Frontal cortex (tissue), 4 donors: Measurements from ENCODE around the gene SSPN. TPM values are rescaled to one million over a fixed set of nuclear protein-coding genes. Genes with fewer than 3 reads are reported as not detected.
A peak's percentile ranks its signal among the peaks of the same experiment; 100 is the strongest.
"Not testable (repeated sequence)": the region's sequence is repeated elsewhere in the genome, so short reads cannot be mapped to it uniquely, and the experiment has no call there.

ENCODE experiments used
- DNase-seq, 2 donors: peaks; one replicate each; pipeline ENCODE4 v3.0.0; 2012; ENCODE audit warnings: low spot score in 2 of 2
- FAIRE-seq: peaks from 2 replicates; lab custom pipeline; 2012; peaks lifted over from hg19 to GRCh38; lab: Jason Lieb, UNC
- total RNA-seq: library from RNA; depleted of rRNA; stranded (reverse); fragments of >200 nt; gene quantifications from one replicate; pipeline ENCODE4 v1.2.3, GENCODE V29; 2014
- donor health status: control.
- donor health status: control.
- donor health status: control.

Gene SSPN
- total RNA-seq, 1 donor from 2014 or later, result 4.1 TPM

DNA sequence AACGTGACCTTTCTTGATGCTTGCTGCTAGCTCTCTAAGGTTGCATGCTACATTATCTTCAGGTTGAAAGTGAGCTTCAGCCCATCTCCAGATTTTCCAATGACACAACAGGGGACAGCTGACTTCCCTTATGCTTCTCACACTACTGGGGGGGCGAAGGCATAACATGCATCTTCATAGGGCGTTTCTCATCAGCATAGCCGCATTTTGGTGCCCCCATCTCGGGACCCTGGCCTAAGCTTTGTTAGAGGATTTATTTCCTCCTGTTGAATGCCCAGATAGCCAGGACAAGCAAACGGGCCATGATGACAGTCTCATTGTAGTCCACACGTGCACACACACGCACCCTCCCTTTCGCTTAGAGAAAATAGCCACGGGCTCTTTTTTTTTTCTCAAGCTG lies 30.7 kb downstream of the SSPN start:
- DNase-seq, result no peak
- no peak for FAIRE-seq

DNA sequence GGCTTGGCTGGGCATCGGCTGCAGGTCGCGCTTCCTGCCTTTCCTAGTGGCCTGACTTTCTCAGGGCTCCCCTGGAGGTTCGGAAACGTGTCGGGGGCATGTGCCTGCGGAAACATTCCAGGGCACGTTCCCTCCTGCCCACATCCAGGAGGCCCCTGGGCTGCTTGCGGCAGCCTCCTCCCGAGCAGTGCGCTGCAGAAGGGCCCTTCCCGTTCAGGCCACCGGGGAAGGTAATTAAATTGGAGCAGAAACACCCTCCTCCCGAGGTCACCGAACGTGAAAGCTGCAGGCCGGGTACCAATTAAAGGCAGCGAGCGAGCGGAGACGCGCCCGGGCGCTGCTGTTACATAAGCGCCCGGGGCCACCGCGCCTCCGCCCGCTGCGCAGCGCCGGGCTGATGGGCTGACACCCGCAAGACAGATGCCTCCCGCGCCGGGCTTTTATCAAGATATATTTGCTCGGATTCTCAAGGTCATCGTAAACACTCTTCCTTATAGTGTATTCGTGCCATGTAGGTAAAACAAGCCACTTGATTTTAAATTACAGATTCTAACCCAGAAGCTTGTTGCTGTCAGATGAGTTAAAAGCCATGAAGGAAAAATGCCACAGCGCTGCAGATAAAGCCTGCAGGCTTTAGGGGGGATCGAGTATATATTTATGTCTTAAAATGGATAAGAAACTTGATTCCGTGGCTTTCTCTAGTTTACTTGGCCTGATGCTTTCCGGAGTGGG lies 31.4 kb downstream of the SSPN start:
- FAIRE-seq, result no peak
- DNase-seq, result peak in 1 of 2 donors; percentile 54

DNA sequence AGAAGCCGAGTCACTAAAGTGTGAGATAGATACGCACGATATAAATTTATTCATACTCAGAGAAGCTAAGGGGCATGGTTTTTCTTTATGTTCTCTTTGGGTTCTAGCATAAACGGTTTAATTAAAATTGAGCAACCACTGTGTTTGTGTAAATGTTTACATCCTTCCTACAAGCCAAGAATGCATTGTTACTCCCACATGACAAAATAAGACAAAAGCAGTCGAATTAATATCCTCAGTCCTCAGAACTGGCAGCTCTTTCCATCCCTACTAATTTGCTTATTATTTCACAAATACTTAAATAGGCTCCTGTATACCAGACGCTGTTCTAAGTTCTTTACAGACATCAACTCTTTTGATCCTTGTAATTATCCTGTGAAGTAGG lies 32.0 kb downstream of the SSPN start:
- FAIRE-seq (no peak), DNase-seq (no peak)

DNA sequence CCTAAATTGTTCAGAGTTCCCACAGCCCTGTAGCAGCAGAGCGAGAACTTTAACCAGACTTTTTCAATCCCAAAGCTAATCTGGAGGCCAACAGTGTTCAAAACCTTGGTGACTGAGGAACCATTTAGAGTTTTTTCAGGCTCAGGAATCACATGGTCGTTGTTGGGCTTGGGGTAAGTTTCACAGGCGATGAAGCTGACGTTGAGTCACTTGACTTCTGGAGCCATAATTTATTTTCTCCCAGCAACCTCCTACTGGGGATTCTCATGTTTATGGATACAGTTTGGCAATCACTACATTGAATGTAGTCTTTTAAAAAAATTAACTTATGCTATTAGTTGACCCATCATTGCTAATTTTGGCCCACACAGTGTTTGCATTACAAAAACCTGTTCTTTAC lies 34.5 kb downstream of the SSPN start:
- FAIRE-seq, result no peak
- DNase-seq, result no peak

DNA sequence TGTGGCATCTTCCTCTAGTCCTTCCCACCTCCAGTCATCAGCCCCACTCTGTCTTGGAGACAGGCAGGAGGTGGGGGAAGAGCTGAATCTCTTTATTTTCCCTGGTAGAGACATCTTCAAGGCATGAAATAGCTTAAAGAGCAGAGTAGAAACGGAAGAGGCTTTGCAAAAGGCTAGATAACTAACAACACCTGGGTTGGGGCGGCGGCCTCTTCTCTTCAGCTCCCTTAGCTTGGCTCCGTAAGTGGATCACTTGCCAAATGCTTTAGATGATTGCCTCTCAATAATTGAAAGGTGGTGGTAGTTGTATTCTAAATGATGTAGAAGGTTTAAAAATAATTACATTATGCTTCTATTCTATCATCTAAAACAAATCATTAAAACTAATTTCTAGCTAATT lies 36.1 kb downstream of the SSPN start:
- DNase-seq (no peak), FAIRE-seq (no peak)

DNA sequence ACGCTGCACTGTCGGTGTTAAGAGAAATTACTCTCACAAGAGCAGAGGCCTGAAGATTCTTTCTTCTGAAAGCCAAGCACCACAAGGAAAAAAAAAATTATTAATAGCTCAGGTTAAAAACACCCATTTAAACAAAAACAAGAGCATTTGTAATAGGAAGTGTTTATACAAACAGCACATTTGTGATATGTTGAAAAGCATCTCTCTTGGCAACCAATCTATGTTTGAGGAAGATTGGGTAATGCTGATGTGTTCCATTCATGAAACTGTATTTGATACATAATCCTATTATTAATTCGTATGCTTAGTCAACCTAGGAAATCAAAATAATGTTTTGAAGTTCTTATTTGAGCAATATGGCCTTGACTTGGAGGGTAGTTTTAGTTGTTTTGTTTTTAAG lies 36.5 kb downstream of the SSPN start:
- DNase-seq, result no peak
- FAIRE-seq, result no peak

DNA sequence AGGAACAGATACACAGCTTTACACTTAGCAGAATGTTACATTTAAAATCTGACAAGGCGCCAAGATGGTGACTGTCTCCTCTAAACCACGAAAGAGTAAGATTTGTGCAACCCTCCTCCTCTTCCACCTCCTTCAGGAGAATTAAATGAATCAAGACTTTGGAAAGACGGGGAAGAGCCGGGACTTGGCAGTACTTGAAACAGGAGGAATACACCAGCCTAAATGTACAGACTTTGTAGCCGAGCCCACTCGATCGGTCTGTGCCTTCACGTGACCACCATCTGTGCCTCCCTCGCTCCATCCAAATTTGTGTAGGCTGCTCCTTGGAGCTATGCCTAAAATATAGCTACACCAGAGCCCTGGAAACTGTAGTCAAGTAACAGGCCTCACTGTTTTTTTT lies 38.3 kb downstream of the SSPN start:
- DNase-seq, result no peak
- no peak for FAIRE-seq

DNA sequence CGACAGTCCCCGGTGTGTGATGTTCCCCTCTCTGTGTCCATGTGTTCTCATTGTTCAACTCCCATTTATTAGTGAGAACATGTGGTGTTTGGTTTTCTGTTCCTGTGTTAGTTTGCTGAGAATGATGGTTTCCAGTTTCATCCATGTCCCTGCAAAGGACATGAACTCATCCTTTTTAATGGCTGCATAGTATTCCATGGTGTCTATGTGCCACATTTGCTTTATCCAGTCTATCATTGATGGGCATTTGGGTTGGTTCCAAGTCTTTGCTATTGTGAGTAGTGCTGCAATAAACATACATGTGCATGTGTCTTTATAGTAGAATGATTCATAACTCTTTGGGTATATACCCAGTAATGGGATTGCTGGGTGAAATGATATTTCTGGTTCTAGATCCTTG lies 40.1 kb downstream of the SSPN start:
- not testable (repeated sequence) for FAIRE-seq, DNase-seq

DNA sequence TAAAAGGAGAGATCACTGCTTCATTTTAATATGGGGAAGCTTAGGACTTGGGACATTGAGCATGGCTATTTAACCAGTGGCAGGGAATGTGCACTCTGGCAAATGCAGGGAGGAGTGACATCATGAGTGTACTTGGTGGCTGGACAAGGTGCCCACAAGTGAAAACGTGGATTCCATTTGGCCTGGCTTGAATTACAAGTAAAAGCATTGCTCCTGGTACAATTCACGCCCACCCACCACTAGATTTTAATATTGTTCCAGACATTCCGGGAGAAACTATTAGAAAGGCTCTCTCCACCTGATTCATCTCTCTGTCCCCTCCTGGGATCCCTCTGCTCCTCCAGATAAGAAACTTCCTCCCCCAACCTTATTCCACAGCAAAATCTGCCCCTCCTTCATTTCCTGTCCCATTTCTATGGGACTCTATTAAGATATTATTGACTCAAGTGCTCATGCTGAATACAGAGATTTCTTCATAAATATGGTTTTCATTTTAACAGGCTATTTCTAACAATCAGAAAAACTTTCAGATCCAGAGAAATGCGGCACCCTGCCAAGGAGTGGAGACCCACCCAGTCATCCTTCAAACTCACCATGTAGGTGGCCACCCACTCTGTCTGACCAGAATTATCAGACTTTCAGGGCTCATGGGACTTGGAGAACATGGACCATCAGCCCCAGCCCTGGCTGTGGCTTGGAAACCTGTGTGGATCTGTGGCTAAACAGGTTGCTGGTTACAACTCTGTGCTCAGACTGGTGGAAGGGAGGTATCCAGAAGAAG lies 43.2 kb downstream of the SSPN start:
- no peak for DNase-seq

DNA sequence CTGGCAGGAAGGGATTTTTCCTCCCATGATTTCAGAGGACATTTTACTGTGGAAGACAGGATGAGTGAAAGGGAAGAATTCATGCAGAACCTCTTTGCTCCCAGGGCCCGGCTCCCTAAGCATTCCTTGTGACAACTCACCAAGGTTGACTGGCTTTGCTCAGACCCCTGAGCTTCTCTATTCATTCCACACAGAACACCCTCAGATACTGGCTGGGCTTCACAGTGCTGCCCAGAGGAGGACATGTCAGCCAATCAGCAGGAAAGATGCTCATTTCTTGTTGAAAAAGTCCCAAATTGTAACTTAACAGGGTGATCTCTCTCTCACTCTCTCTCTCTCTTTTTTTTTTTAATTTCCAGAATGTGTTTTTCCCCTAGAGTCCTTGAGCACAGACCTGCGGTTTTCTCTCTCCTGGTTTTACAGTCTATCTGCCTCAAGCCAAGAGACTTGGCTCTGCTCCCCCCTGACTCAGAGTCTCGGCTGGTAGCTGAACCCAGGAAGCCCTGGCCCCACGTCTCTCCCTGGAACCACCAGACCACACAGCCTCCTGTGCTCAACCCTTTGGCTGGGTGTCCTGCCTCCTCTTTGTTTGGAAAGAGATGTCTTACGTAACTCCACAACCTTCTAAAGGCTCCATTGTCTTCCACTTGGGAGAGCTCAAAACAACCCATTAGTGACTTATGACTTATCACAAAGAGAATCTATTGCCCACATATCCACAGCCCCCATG lies 43.9 kb downstream of the SSPN start:
- DNase-seq (peak in 1 of 2 donors; percentile 25), FAIRE-seq (no peak)

More for the DNA sequence above, 43.2 kb downstream of the SSPN start:
- FAIRE-seq, result no peak

DNA sequence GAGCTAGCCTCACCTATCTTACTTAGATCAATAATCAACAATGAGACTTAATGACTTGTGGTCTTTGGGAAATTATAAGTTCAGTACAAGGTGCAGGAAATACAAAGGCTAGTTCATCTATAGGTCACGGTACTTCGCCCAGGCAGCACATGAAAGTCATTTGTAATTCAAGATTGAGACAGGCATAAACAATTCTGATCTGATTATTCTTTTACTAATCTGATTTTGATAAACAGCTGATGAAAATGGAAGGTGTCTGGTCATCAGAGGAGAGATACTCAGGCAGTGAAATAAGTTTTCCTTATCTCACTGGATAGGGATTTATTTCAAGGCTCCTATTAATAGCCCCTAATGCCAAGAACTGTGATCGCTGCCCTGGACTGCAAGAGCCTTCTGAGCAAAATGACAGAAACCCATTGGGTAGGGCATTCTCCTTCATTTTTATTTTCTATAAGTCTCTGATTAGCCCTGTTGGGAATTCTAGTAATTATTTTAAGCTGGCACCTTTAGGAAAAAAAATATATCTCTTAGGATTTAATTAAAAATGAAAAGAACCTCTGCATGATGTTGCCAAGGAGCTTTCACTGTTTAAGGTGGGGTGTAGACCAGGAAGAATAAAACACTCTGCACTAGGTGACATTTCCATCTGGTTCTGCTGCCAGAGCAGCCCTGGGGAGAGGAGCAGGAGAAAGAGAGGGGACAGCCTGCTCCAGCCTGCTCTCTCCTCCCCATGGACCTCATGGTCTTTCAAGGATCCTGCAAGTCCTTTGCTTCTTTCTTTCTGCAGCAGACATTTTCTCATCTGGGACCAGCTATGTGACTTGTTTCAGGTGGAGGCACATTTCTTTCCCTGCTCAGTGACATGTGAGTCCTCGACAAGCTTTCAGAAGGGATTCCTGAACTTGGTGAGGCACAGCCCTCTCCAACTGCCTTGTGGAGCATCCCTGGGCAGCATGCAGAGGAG lies 44.8 kb downstream of the SSPN start:
- DNase-seq (no peak), FAIRE-seq (no peak)

DNA sequence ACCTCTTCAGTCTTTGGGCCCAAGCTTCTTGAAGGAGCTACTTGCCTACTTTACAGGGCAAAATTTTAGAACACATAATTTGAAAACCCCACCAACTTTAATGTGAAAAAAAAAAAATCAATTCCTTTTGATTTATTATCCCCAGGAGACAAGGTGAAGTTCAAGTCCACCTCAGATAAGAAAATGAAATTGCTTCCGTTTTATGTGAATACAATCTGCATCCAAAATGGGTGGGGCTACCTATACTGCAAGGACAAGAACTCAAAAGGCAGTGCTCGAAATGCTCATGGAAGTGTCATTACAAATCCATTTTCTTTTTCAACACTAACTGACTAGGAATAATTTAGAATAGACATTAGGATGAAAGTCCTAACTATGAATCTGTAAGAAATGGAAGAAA lies 45.7 kb downstream of the SSPN start:
- FAIRE-seq (no peak), DNase-seq (no peak)

DNA sequence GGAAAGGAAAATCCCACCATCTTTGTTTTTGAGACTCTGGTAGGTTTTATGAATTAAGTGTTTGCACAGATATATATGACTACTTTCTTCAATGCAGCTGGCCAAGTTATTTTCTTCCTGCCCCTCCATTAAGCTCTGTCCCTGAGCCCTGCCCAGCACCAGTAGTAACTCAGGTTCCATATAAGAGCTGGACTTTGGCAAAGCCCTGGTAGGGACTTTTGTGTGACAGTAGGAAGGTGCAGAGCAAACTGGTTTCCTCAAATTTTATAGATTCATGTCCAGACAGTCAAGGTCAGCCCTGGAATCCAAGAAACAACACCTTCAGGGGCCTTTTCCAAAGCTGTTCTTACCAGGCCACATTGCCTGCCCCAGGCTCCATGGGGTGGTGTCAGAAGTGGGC lies 47.3 kb downstream of the SSPN start:
- FAIRE-seq, result no peak

DNA sequence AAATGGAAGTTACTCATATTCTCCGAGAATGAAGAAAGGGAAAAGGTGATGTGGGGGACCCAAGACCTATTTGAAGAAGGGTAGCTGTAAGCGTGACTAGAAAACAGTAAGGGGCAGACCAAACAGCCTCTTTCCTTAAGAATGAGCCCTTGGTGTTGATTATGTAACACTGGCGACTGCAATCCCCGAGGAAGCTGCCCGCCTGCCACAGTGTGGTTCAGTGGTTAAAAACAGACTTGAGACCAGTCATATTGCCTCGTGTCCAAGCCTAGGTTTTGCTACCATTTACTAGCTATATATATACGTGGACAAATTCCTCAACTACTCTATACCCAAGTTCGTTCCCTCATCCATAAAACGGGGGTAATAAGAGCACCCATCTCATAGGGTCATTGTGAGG lies 49.1 kb downstream of the SSPN start:
- FAIRE-seq (no peak), DNase-seq (no peak)

More for the DNA sequence above, 47.3 kb downstream of the SSPN start:
- no peak for DNase-seq

DNA sequence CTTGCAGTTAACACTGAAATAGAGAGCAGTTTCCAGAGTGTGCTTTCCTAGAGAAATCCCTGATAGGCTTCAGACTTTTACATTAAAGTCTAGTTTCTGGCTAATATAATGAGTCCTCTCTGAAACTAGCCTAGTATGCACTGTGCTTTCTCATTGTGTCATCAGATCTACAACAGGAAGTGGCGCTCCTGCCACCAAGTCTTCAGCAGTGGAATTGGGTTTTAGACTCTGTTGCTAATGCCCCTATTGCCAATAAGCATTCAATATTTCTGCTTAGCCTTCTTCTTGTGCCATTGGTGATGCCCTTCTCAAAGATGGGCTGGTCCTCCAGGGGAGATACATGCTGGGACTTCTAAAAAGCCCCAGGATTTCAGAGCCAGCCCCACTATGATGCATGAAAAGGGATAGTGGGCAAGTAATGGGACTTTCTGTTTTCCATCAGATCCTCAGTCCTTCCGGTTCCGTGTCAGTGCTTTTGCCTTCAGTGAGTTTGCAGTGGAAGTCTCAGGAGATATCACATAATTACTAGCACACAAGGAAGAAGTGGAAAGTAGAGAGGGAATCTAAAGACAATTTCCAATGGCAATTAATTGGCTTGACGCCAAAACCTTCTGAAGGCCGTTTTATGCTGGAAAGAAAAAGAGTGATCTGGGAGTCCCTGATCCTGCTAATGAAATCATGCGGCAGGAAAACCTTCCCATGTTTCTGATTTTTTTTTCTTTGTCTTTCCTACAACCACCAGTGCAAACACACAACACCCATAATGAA lies 50.0 kb downstream of the SSPN start:
- no peak for FAIRE-seq
- no peak for DNase-seq

DNA sequence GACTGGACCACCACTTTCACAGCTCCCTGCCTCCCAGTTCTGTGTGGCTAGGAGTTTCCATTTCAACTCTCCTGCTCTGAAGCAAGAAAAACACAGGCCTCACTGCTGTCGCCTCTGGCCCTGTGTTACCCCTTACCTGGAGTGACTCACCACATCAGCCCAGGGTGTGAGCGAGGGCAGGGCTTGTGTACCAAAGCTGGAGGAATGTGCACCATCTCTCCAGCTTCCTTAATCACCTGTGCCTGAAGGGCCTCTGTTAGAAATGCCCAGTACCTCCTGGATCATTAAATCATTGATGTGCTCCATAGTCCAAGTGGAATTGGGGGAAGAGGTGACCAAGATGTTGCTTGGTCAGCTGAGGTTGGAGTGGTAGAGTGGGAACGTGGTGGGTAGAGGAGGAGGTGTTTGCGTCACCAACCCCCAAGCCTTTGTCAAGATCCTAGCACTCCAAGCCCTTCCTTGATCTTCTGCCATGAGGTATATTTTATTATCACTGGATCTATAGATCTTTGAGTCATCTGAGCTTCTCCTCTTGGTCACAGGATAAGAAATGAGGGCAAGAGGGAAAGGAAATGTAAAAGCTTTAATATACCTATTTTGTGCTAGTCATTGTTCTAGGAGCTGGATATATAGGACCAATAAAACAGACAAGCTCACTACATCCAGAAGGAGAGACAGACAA lies 51.3 kb downstream of the SSPN start:
- no peak for DNase-seq
- FAIRE-seq, result no peak

DNA sequence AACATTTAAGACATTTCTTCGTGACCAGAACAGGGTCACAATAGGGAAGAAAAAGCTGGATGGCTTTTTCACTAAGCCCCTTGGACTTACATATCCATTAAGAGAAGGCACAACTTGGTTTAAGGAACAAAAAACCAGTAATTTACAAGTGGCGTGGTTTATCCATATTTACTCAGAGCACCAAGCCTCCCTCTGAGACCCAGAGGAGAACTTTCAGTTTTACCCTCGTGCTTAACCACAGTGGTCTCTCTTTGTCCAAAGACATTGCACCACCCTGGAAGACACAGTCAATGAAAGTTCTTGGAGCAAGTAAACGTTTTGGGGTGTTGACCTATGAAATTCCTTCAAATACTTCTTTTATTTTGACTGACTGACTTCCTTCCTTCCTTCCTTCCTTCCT lies 52.5 kb downstream of the SSPN start:
- FAIRE-seq, result no peak
- no peak for DNase-seq

DNA sequence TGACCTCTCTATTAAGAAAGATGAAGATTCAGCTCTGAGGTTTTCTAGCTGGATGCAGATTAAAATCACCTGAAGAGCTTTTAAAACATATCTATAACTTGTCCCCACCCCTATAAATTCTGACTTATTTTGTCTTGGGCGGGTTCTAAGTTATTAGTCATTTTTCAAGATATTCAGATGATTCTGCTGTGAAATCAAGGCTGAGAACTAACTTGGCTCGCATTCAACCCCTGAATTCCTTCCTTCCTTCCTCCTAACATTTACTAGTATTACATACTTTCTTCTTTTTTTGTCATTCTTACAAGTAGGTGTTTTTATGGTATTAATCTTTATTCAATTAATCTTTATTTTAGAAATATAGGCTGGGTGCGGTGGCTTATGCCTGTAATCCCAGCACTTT lies 55.4 kb downstream of the SSPN start:
- DNase-seq (no peak), FAIRE-seq (no peak)
